ENCODE measurements around the gene PZP.

DNA sequence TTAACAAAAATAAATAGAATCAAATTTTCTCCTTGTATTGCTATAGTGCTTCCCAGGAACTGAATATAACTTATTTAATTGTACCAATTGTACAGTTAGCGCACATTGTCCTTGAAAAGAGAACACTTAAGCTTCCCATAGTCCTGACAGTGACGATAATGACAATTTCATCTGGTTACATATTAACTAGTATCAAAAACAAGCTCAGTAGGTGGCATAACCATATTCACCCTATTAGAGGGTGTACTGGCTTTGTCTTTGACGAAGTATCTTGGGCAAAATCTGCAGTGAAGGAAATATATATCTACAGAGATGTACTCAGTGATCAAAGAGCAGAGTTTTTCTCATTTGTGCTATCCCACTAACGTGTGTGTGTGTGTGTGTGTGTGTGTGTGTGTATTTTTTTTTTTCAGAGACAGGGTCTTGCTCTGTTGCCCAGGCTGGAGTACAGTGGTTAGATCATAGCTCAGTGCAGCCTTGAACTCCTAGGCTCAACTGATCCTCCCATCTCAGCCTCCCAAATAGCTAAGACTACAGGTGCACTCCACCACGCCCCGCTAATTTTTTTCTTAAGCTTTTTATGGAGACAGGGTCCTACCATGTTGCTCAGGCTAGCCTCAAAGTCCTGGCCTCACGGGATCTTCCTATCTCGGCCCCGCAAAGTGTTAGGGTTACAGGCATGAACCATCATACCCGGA is 87.6 kb downstream of the PZP start:
- TF ChIP-seq CTCF (IDR thresholded peaks at IDR 0.05) (no peak), EZH2 (IDR thresholded peaks at IDR 0.05; ENCODE audit: borderline replicate concordance, insufficient read depth, low read depth, low read length, poor library complexity, severe bottlenecking) (no peak)

Data from B cell (primary cell).